Right ventricle myocardium superior (tissue), 1 donor: ENCODE measurements around the gene TMEM256. TPM values are rescaled to one million over a fixed set of nuclear protein-coding genes. Genes with fewer than 3 reads are reported as not detected.

Experiments used
- ATAC-seq: fragments of 200-7000 bp; cut with Tn5 transposase; one replicate; pipeline ENCODE4 v1.9.1; 2020; ENCODE audit warnings: mild to moderate bottlenecking; ENCODE audit not compliant: poor library complexity
- DNase-seq: peaks from one replicate; pipeline ENCODE4 v3.0.0-alpha.2; 2020
- intact Hi-C: fragments of 100-400 bp; cut with DNase I; formaldehyde crosslinking; loops from one replicate; pipeline ENCODE4 v1.11.2; 2022
- total RNA-seq: library from RNA; stranded (reverse); fragmentation: NEBNext Ultra II Directional; extraction: Animal tissue kit (Norgen Biotek cat#: 25700); gene quantifications from one replicate; pipeline ENCODE4 v1.2.1, GENCODE V29; 2021
- donor health status: DM: no; HTN: yes; CAD: no; lungs with severe emphysema.

TMEM256 gene
- total RNA-seq, 1 donor from 2014 or later = 61.5 TPM

GRCh38 chr17:7414837-7415236, 10.9 kb upstream of the TMEM256 start:
- no peak for ATAC-seq
- no peak for DNase-seq
- intact Hi-C loops = no loop called here

GRCh38 chr17:7413346-7413985, 9.6 kb upstream of the TMEM256 start:
- DNase-seq = no peak
- ATAC-seq = no peak
- intact Hi-C loops = no loop called here

GRCh38 chr17:7411427-7411750, 7.5 kb upstream of the TMEM256 start:
- DNase-seq = no peak
- intact Hi-C loops = no loop called here
- ATAC-seq = no peak

GRCh38 chr17:7410634-7411426, 6.9 kb upstream of the TMEM256 start:
- ATAC-seq = no peak
- intact Hi-C loops = no loop called here
- DNase-seq = no peak

GRCh38 chr17:7409716-7410115, 5.8 kb upstream of the TMEM256 start:
- intact Hi-C loops = no loop called here
- DNase-seq = no peak
- ATAC-seq = no peak

- intact Hi-C loops = no loop called here
- DNase-seq = no peak
- ATAC-seq = no peak
These were observed 5.0 kb upstream of the TMEM256 start for GRCh38 chr17:7408863-7409262.

GRCh38 chr17:7408252-7408727, 4.4 kb upstream of the TMEM256 start:
- intact Hi-C loops = no loop called here
- ATAC-seq = no peak
- no peak for DNase-seq

GRCh38 chr17:7407485-7408251, 3.8 kb upstream of the TMEM256 start, which contains the start of gene NLGN2:
Gene NLGN2 (plus strand): TSS chr17:7407845. CDS start chr17:7408256, 411 bp downstream.
- DNase-seq = no peak
- intact Hi-C loops = no loop called here
- no peak for ATAC-seq

GRCh38 chr17:7407082-7407481, 3.2 kb upstream of the TMEM256 start:
- DNase-seq (no peak), ATAC-seq (no peak)
- intact Hi-C loops = no loop called here

GRCh38 chr17:7406235-7406825, 2.4 kb upstream of the TMEM256 start:
- intact Hi-C loops = no loop called here

GRCh38 chr17:7405350-7406234, 1.7 kb upstream of the TMEM256 start:
- no peak for ATAC-seq
- no peak for DNase-seq
- intact Hi-C loops = no loop called here

More at GRCh38 chr17:7406235-7406825, 2.4 kb upstream of the TMEM256 start:
- ATAC-seq = no peak
- DNase-seq = no peak

- peak; percentile 83 for DNase-seq
- peak; percentile 52 for ATAC-seq
- intact Hi-C loops = no loop called here
These were observed 946 bp upstream of the TMEM256 start for GRCh38 chr17:7404737-7405349.

GRCh38 chr17:7403727-7403976, 245 bp downstream of the TMEM256 start:
- DNase-seq = no peak

GRCh38 chr17:7403043-7403726, 712 bp downstream of the TMEM256 start:
- intact Hi-C loops = no loop called here

More at GRCh38 chr17:7403727-7403976, 245 bp downstream of the TMEM256 start:
- intact Hi-C loops = no loop called here
- peak; percentile 61 for ATAC-seq

GRCh38 chr17:7398612-7399011, 5.3 kb downstream of the TMEM256 start:
- ATAC-seq (no peak), DNase-seq (no peak)
- intact Hi-C loops = no loop called here

More at GRCh38 chr17:7403043-7403726, 712 bp downstream of the TMEM256 start:
- ATAC-seq (peak; percentile 24), DNase-seq (peak; percentile 83)

- intact Hi-C loops = no loop called here
- ATAC-seq (no peak), DNase-seq (no peak)
These were observed 7.8 kb downstream of the TMEM256 start for GRCh38 chr17:7396147-7396546.

- DNase-seq (peak; percentile 95), ATAC-seq (peak; percentile 95)
- intact Hi-C loops = loop anchor here (5.0 kb wide), 1 partner anchor 37 kb away; the partner anchor contains the start of gene TMEM95
These were observed 9.3 kb downstream of the TMEM256 start, which contains the start of gene PLSCR3 for GRCh38 chr17:7394452-7395191. Gene PLSCR3 (minus strand): TSS chr17:7394525. CDS start chr17:7394110, 415 bp downstream.
